NCI-H146 treated with DMSO at 0.1 percent for 48 hours (cell line): ENCODE data around the gene EEF1G.

Experiments used
- DNase-seq: peaks from one replicate; lab custom pipeline; 2025; ENCODE audit not compliant: unreplicated experiment; lab: John Stamatoyannopoulos, UW

EEF1G gene

DNA sequence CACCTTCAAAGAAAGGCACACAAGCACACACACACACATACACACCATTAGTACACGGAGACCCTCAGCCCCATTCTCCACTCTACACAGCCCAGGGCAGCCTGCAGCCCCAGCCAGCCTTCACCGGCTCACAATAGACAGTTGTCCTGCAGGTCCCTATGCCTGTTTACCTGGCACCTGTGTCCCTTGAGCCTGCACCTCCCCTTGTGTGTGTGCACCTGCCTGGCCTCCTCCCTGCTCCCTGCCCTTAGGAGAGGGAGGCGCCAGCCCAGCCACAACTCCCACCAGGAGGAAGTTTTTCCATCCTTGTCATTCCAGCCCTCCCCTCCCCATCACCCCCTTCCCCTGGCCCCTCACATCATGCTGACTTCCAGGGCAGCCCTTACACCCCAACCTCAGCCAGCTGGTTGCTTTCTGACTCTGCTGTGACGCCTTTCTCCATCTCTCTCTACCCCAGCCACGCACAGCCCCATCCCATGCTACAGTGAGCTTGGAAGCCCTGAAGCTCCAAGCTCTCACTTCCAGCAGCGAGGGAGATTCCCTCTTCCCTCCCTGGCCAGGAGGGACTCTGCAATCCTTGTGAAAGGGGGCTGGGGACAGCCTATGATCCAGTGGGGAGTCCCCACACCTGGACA lies 31.5 kb downstream of the EEF1G start:
- peak; percentile 70 for DNase-seq

DNA sequence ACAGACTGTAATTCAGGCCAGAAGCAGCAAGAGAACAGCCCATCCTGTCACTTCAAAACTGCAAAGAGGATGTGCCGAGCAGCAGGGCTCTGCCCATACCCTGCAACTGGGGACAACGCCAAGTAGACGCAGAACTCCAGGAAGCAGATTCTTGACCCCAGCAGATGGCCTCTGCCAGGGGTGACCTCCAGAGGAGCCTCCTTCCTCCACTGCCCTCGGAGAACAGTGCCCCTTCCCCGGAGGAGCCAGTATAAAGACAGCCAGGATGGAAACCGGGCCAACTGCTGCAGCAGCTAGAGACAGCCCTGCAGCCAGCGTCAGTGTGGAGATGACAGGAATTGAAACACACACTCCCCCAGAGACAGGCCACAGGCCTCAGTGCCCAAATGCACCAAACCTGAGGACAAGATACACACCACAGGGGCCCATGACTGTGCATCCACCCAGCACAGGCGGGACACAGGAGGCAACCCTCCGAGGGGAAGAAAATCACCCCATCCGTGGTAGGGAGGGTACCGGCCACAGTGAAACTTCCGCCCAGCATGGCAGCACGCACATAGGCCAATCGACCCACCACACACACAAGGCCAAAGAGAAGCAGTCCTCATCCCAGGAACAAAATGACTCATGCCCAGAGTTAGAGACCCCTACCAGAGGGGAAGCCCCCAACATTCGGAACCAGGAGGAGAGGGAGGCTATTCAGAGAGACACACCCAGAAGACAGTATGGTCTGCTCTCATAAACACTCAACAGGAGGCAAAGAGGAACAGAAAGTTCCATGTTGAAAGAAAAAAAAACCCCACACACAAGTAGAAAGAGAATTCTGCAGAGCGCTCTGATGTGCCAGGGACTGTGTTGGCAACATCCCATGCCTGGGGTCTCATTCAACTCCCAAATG lies 32.6 kb downstream of the EEF1G start:
- no peak for DNase-seq

GRCh38 chr11:62539238-62539925 lies 34.3 kb downstream of the EEF1G start:
- DNase-seq, result no peak

DNA sequence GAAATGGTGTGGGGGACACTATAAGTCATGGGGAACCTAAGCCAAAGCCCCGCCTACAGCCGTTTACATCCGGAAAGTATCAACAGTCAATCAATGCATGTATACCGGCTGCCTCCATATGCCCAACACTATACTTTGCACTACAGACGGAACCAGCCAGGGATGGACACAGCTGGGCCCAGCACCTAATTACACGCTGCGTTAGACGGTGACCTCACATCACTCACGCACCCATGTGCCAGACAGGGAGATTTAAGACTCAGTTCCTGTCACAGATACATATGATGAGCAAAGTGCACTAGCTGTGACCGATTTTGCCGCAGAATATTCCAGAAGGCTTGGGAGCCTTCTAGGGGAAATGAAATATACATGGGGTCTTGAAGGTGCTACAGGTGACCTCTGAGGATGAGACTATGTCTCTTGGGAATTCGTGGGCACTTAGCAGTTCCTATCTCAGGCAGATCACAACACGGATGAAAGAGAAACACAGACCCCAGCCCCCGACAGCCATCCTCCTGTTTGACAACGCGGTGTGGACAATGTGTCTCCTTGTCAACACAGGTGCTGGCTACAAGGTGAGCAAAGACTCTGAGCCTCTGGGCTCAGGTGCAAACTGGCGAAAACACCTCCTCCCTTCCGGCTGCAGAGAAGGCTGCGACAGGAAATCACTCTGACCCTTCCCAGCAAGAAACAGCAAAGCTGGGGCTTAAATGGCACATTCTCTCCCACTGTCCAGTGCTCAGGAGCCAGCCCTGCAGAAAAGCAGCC lies 35.0 kb downstream of the EEF1G start:
- peak; percentile 62 for DNase-seq

GRCh38 chr11:62536301-62536957 lies 37.3 kb downstream of the EEF1G start:
- DNase-seq, result peak; percentile 5

GRCh38 chr11:62535802-62536201 lies 37.9 kb downstream of the EEF1G start:
- no peak for DNase-seq

DNA sequence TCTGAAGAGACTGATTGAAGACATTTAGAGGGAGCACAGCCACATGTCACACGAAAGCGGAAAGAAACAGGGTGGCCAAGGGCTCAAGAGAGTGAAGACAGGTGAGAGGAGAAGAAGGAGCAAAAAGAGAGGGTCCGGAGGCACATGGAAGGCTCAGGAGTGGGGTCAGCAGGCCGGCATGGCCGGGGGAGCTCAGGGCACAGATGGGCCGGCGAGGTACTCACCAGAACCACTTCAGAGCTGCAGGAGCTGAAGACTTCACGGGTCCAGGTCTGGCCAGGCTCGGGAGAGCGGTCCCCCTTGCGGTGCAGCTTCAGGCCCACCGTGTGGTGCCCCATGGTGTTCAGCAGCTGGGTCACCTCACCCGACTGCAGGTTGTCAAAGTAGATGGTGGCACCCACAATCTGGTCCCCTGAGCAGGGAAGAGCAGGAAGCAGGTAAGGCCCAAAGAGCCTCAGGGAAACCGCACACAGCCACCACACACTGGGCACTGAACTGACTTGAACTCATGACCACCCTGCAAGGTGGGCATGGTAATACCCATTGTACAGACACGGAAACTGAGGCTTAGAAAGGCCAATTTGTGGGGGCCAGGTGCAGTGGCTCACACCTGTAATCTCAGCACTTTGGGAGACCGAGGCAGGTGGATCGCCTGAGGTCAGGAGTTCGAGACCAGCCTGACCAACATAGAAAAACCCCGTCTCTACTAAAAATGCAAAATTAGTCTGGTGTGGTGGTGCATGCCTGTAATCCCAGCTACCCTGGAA lies 38.7 kb downstream of the EEF1G start:
- DNase-seq, result no peak

DNA sequence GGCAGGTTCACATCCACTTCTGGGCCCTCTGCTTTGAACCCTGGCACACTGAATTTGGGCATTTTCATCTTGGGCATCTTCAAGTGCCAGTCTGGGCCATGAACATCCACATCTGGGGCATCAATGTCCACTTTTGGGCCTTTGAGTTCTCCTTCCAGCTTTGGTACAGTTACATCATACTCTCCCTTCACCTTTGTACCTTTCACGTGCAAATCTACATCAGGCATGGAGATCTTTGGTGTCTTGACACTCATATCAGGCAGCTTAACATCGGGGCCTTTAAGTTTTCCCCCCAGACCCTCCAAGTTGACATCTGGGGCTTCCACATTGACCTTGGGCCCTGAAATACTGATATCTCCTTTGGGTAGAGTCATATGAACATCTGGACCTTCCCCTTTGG lies 41.6 kb downstream of the EEF1G start:
- DNase-seq, result no peak

GRCh38 chr11:62516736-62517371 lies 56.8 kb downstream of the EEF1G start:
- no peak for DNase-seq

DNA sequence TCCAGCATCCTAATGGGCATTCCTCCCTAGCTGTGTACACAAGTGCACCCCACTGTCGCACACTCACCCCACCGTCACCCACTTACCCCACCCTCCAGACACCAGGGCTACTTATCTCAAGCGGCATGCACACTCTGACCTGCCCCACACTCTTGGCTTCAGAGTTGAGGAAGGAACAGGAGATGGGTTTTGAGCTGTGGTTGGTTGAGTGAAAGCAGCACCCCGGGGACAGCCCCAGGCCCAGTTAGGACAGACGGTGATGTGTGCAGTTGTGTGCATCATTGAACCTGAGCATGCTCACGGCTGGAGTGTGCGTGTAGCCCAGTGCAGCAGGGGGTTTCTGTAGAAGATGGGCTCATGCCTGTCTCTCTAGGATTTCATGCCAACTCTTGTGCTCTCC lies 59.5 kb downstream of the EEF1G start:
- DNase-seq, result no peak

GRCh38 chr11:62513626-62514025 lies 60.1 kb downstream of the EEF1G start:
- no peak for DNase-seq

DNA sequence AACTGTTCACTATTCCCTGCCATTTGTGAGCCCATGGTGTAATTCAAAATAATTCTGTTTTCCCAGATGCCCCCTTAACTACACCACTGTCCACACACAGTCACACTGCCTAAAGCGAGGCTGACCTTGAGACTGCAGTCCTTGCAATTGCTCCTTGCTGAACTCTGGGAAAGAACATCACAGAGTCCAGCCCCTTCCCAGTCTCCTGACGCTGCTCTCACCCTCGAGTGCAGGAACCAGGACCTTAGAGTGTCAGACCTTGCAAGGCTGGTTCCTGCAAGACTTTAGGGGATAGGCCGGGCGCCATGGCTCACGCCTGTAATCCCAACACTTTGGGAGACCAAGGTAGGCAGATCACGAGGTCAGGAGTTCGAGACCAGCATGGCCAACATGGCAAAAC lies 60.7 kb downstream of the EEF1G start:
- no peak for DNase-seq
